Lower lobe of right lung (tissue), 2 donors: Measurements from ENCODE around the gene OR4A15. TPM values are rescaled to one million over a fixed set of nuclear protein-coding genes. Genes with fewer than 3 reads are reported as not detected.

Experiments used
- ATAC-seq, 2 donors: fragments of 200-7000 bp; cut with Tn5 transposase; one replicate each; pipeline ENCODE4 v1.9.1; 2020 to 2022; ENCODE audit warnings: mild to moderate bottlenecking in 2 of 2, moderate library complexity in 2 of 2
- DNase-seq: peaks from one replicate; pipeline ENCODE4 v3.0.0-alpha.2; 2020
- H3K27ac ChIP-seq: fragments of 200-600 bp; one replicate; pipeline ENCODE4 v1.8.0; 2022
- H3K27me3 ChIP-seq: fragments of 200-600 bp; one replicate; pipeline ENCODE4 v1.8.0; 2022; ENCODE audit warnings: low read depth
- H3K36me3 ChIP-seq: fragments of 200-600 bp; one replicate; pipeline ENCODE4 v1.8.0; 2022; ENCODE audit warnings: mild to moderate bottlenecking
- H3K4me1 ChIP-seq: fragments of 200-600 bp; one replicate; pipeline ENCODE4 v1.8.0; 2022
- H3K4me3 ChIP-seq: fragments of 200-600 bp; one replicate; pipeline ENCODE4 v1.8.0; 2022; ENCODE audit warnings: mild to moderate bottlenecking
- H3K9me3 ChIP-seq: fragments of 200-600 bp; one replicate; pipeline ENCODE4 v1.8.0; 2022
- intact Hi-C: fragments of 100-400 bp; cut with DNase I; formaldehyde crosslinking; loops from one replicate; pipeline ENCODE4 v1.11.0; 2022
- long read RNA-seq: library from polyadenylated mRNA; unstranded; transcript quantifications from one replicate; pipeline ENCODE4 v2.0.0, GENCODE V29; 2021
- total RNA-seq: library from RNA; stranded (reverse); fragmentation: NEBNext Ultra II Directional; extraction: Animal tissue kit (Norgen Biotek cat#: 25700); gene quantifications from one replicate; pipeline ENCODE4 v1.2.1, GENCODE V29; 2021
- TF ChIP-seq, protein P1 (sequence below): fragments of 200-600 bp; IDR thresholded peaks from one replicate; pipeline ENCODE4 v1.8.0; 2022; ENCODE audit warnings: antibody characterized with exemption, mild to moderate bottlenecking
- donor health status: DM: no; HTN: yes; CAD: no; lungs with severe emphysema.

The OR4A15 gene
- not detected for total RNA-seq
- long read RNA-seq: 0 reads

DNA sequence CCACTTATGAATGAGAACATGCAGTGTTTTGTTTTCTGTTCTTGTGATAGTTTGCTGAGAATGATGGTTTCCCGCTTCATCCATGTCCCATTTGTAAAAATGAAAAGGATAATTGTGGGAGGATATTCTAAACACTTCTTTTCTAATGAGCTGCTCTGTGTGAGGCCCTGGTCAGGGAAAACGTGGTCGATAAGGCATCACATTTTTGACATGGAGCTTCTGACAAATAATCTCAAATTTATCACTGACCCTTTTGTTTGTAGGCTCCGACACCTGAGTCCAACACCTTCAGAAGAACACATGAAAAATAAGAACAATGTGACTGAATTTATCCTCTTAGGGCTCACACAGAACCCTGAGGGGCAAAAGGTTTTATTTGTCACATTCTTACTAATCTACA, at the start of gene OR4A15:
Gene OR4A15 (plus strand): TSS at position 301 of the 400 bp plus-strand sequence. CDS start 0 bp downstream, at position 301.
- Histone ChIP-seq H3K27ac (no peak within 1 kb of the TSS), H3K36me3 (no peaks in the 10 kb centered on the region), H3K9me3 (no peaks in the 10 kb centered on the region), H3K4me1 (no peaks in the 10 kb centered on the region), H3K4me3 (no peak within 1 kb of the TSS), H3K27me3 (no peaks in the 10 kb centered on the region)
- no peak for DNase-seq
- intact Hi-C loops: no loop called here
- ATAC-seq: no peak
- TF ChIP-seq, protein P1, sequence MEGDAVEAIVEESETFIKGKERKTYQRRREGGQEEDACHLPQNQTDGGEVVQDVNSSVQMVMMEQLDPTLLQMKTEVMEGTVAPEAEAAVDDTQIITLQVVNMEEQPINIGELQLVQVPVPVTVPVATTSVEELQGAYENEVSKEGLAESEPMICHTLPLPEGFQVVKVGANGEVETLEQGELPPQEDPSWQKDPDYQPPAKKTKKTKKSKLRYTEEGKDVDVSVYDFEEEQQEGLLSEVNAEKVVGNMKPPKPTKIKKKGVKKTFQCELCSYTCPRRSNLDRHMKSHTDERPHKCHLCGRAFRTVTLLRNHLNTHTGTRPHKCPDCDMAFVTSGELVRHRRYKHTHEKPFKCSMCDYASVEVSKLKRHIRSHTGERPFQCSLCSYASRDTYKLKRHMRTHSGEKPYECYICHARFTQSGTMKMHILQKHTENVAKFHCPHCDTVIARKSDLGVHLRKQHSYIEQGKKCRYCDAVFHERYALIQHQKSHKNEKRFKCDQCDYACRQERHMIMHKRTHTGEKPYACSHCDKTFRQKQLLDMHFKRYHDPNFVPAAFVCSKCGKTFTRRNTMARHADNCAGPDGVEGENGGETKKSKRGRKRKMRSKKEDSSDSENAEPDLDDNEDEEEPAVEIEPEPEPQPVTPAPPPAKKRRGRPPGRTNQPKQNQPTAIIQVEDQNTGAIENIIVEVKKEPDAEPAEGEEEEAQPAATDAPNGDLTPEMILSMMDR: no peak

DNA sequence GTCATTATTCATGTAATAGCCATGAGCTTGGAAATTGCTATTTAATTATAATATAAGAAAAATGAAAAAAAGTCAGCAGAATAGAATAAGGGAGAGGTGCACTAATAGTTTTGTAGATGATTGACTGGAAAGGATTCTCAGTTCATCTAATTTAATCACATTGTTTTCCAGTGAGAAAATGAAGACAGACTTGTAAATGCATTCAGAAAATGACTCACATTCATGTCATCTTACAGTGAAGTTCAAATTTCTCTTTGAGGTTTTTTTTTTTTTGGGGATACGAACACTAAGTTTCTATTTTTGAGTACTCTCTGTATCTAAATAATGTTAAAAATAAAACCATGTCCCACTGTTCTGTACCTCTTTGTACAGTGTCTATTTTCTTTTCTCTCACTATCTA, 43.3 kb upstream of the OR4A15 start:
- TF ChIP-seq, protein P1: no peak

DNA sequence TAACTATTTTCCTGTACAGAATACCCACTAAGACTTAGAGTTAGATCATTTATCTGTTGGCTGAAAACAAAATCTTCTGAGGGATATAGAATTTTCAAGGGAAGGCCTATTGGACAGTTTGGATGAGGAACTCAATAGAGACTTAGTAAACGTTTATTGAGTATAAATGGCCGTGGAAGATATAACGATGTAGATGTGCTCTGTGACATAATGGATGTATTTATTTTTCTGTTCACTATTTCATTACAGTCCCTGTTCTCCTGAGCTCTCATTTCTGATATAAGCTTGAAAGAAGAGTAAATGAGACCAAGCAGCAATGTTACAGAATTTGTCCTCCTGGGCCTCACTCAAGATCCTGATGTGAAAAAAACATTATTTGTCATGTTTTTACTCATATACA, 24.9 kb upstream of the OR4A15 start, which contains the start of gene OR4A16:
Gene OR4A16 (plus strand): TSS at position 301 of the 400 bp plus-strand sequence. CDS start 0 bp downstream, at position 301.
- ATAC-seq (no peak), DNase-seq (no peak)
- Histone ChIP-seq H3K9me3 (no peaks in the 10 kb centered on the region), H3K27ac (no peak within 1 kb of the TSS), H3K4me3 (no peak within 1 kb of the TSS), H3K27me3 (no peaks in the 10 kb centered on the region), H3K4me1 (no peaks in the 10 kb centered on the region), H3K36me3 (no peaks in the 10 kb centered on the region)
- TF ChIP-seq, protein P1: no peak
- intact Hi-C loops: no loop called here

More for the DNA sequence above, 43.3 kb upstream of the OR4A15 start:
- Histone ChIP-seq H3K27ac (no peak overlapping the region), H3K4me1 (no peaks in the 10 kb centered on the region), H3K27me3 (no peaks in the 10 kb centered on the region), H3K4me3 (no peak overlapping the region), H3K36me3 (no peaks in the 10 kb centered on the region), H3K9me3 (peaks cover 3% of the 10 kb centered on the region)
- intact Hi-C loops: no loop called here
- no peak for DNase-seq
- no peak for ATAC-seq

DNA sequence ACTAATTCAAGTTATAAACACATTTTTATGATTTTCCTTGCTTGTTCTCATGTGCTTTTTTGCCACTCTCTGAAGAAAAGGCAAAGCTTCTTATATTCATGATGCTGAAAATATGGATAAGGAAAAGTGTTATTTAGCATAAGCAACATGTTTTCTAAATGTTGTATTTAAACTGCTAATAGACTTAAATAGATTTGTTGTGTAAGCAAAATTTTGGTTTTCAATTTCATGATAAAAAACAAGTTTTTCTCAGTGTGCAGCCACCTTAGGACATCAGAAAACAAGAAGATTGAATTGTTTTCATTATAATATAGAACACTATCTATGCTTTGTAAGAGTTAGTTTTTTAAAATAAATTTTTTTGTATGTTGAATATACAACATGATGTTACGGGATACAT, 22.5 kb upstream of the OR4A15 start:
- DNase-seq: no peak
- no peak overlapping the region for H3K4me3 ChIP-seq
- H3K4me1 ChIP-seq: no peaks in the 10 kb centered on the region
- H3K9me3 ChIP-seq: no peaks in the 10 kb centered on the region
- no peak for ATAC-seq
- H3K27me3 ChIP-seq: no peaks in the 10 kb centered on the region
- H3K36me3 ChIP-seq: no peaks in the 10 kb centered on the region
- intact Hi-C loops: no loop called here
- H3K27ac ChIP-seq: no peak overlapping the region
- TF ChIP-seq, protein P1: no peak

DNA sequence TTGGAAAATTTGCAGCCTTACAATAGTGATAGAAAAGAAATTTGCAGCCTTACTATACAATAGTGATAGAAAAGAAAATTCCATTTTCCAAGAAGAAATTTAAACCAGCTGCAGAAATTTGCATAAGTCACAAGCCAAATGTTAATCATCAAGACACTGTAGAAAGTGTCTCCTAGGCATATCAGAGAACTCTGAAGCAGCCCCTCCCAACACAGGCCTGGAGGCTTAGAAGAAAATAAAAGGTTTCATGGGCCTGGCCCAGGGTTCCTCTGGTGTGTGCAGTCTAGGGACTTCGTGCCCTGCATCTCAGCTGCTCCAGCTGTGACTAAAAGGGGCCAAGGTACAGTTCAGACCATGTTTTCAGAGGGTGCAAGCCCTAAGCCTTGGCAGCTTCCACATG, 18.7 kb upstream of the OR4A15 start:
- TF ChIP-seq, protein P1: no peak
- intact Hi-C loops: no loop called here

More for the DNA sequence above, 18.7 kb upstream of the OR4A15 start:
- H3K27me3 ChIP-seq: no peaks in the 10 kb centered on the region
- H3K4me3 ChIP-seq: no peak overlapping the region
- H3K4me1 ChIP-seq: no peaks in the 10 kb centered on the region
- no peaks in the 10 kb centered on the region for H3K36me3 ChIP-seq
- ATAC-seq (no peak), DNase-seq (no peak)
- H3K9me3 ChIP-seq: no peaks in the 10 kb centered on the region
- no peak overlapping the region for H3K27ac ChIP-seq
